PC-9 (cell line): ENCODE results near the gene TMEM39B. TPM values are rescaled to one million over a fixed set of nuclear protein-coding genes. Genes with fewer than 3 reads are reported as not detected.

Experiments used
- BruUV-seq: library from RNA; stranded (reverse); fragments of 400-500 nt; replicated peaks from 2 replicates; lab custom pipeline; 2021; lab: Mats Ljungman, UMichigan
- CTCF ChIA-PET: fragments of 300-600 bp; sonication (Branson Sonifier 250); formaldehyde crosslinking; loops from one replicate; lab custom pipeline; 2022; ENCODE audit warnings: antibody characterized with exemption; lab: Charles Lee
- POLR2A ChIA-PET: fragments of 300-600 bp; sonication (Branson Sonifier 250); formaldehyde crosslinking; loops from one replicate; lab custom pipeline; 2022; ENCODE audit warnings: antibody characterized with exemption; ENCODE audit not compliant: unreplicated experiment; lab: Charles Lee
- DNase-seq, 2 experiments: peaks; one replicate each; pipeline versions ENCODE4 v3.0.0 to v3.0.0-alpha.2; 2015 to 2022; ENCODE audit warnings: mixed read lengths in 1 of 2
- H2AFZ ChIP-seq: fragments of 200-600 bp; sonication (generic); 2 replicates; pipeline ENCODE4 v1.8.1; 2017; ENCODE audit warnings: antibody characterized with exemption
- H3F3A ChIP-seq: fragments of 200-600 bp; sonication (generic); 2 replicates; pipeline ENCODE4 v1.8.1; 2017; ENCODE audit warnings: antibody characterized with exemption, mild to moderate bottlenecking, low read depth; ENCODE audit not compliant: insufficient read depth
- H3K27ac ChIP-seq: fragments of 200-600 bp; sonication (generic); 2 replicates; pipeline ENCODE4 v1.6.1; 2016; ENCODE audit warnings: mixed run types
- H3K27me3 ChIP-seq: fragments of 200-600 bp; sonication (generic); 2 replicates; pipeline ENCODE4 v1.6.1; 2016; ENCODE audit warnings: low read depth, mixed run types; ENCODE audit not compliant: insufficient read depth
- H3K36me3 ChIP-seq: fragments of 200-600 bp; sonication (generic); 2 replicates; pipeline ENCODE4 v1.6.1; 2016; ENCODE audit warnings: low read depth, mixed run types
- H3K4me1 ChIP-seq: fragments of 200-600 bp; sonication (generic); replicated peaks from 2 replicates; pipeline ENCODE4 v1.6.1; 2016; ENCODE audit warnings: mixed run types; ENCODE audit not compliant: insufficient read depth
- H3K4me2 ChIP-seq: fragments of 200-600 bp; sonication (generic); 2 replicates; pipeline ENCODE4 v1.6.1; 2017; ENCODE audit warnings: mixed run types
- H3K4me3 ChIP-seq: fragments of 200-600 bp; sonication (generic); 2 replicates; pipeline ENCODE4 v1.6.1; 2016; ENCODE audit warnings: mixed run types
- H3K79me2 ChIP-seq: fragments of 200-600 bp; sonication (generic); 2 replicates; pipeline ENCODE4 v1.6.1; 2017; ENCODE audit warnings: low read depth, mixed run types
- H3K9me2 ChIP-seq: fragments of 200-600 bp; sonication (generic); 2 replicates; pipeline ENCODE4 v1.8.1; 2017; ENCODE audit warnings: mild to moderate bottlenecking; ENCODE audit not compliant: insufficient read depth
- H3K9me3 ChIP-seq: fragments of 200-600 bp; sonication (generic); 2 replicates; pipeline ENCODE4 v1.8.1; 2016; ENCODE audit warnings: low read depth; ENCODE audit not compliant: insufficient read depth
- H4K20me1 ChIP-seq: fragments of 200-600 bp; sonication (generic); 2 replicates; pipeline ENCODE4 v1.8.1; 2017; ENCODE audit not compliant: insufficient read depth
- CTCF ChIP-seq: fragments of 200-600 bp; sonication (generic); conservative IDR thresholded peaks from 2 replicates; pipeline ENCODE4 v1.6.1; 2017; ENCODE audit warnings: mixed run types, antibody characterized with exemption, mild to moderate bottlenecking, moderate library complexity
- EZH2 ChIP-seq: fragments of 200-600 bp; sonication (generic); IDR thresholded peaks from 2 replicates; pipeline ENCODE4 v1.8.0; 2017; ENCODE audit warnings: antibody characterized with exemption, low read depth
- intact Hi-C: fragments of 100-400 bp; cut with micrococcal nuclease; formaldehyde crosslinking; loops from one replicate; pipeline ENCODE4 v1.10.0; 2022; ENCODE audit not compliant: unreplicated experiment
- total RNA-seq: library from RNA; stranded (reverse); gene quantifications from 2 replicates; pipeline ENCODE4 v1.2.3, GENCODE V29; 2021

Gene TMEM39B
- total RNA-seq, 1 experiment from 2014 or later: 27.2 TPM

GRCh38 chr1:32044234-32044633 lies 28.5 kb upstream of the TMEM39B start:
- Histone ChIP-seq H3K9me3 (no peaks in the 10 kb centered on the region), H2AFZ (no peak overlapping the region), H3K4me3 (no peak overlapping the region), H3K27ac (no peak overlapping the region), H3K4me2 (no peak overlapping the region), H3K79me2 (no peaks in the 10 kb centered on the region), H3K27me3 (no peaks in the 10 kb centered on the region), H3K36me3 (peaks cover 56% of the 10 kb centered on the region), H3K4me1 (no peaks in the 10 kb centered on the region), H3K9me2 (no peaks in the 10 kb centered on the region), H4K20me1 (peaks cover 14% of the 10 kb centered on the region), H3F3A (peaks cover 14% of the 10 kb centered on the region)
- TF ChIP-seq CTCF (no peak), EZH2 (no peak)
- ChIA-PET CTCF (no interaction called here), POLR2A (interaction anchor here (0.6 kb wide), 1 partner anchor 298 kb away, joined by 3 read pairs; no protein-coding TSS in a partner anchor)
- BruUV-seq: no TSS peak
- DNase-seq: no peak
- intact Hi-C loops: no loop called here

GRCh38 chr1:32045772-32046171 lies 27.0 kb upstream of the TMEM39B start:
- Histone ChIP-seq H3K4me3 (no peak overlapping the region), H3K36me3 (peaks cover 56% of the 10 kb centered on the region), H3K4me2 (no peak overlapping the region), H3K27me3 (no peaks in the 10 kb centered on the region), H3F3A (peaks cover 14% of the 10 kb centered on the region), H3K27ac (no peak overlapping the region), H3K4me1 (no peaks in the 10 kb centered on the region), H4K20me1 (peaks cover 7% of the 10 kb centered on the region; the same call in 1 of the 2 replicates), H3K79me2 (no peaks in the 10 kb centered on the region), H2AFZ (no peak overlapping the region), H3K9me3 (no peaks in the 10 kb centered on the region), H3K9me2 (no peaks in the 10 kb centered on the region)
- ChIA-PET POLR2A (no interaction called here), CTCF (no interaction called here)
- no peak for DNase-seq
- intact Hi-C loops: no loop called here
- BruUV-seq: no TSS peak
- no peak for TF ChIP-seq CTCF
- no peak for TF ChIP-seq EZH2

- H3K4me1 ChIP-seq: no peaks in the 10 kb centered on the region
- H2AFZ ChIP-seq: no peak overlapping the region
- TF ChIP-seq EZH2: no peak
- peaks cover 7% of the 10 kb centered on the region; the same call in 1 of the 2 replicates for H4K20me1 ChIP-seq
- no peak for DNase-seq
- H3K36me3 ChIP-seq: peaks cover 43% of the 10 kb centered on the region
- CTCF ChIA-PET: no interaction called here
- H3K79me2 ChIP-seq: no peaks in the 10 kb centered on the region
- peaks cover 14% of the 10 kb centered on the region for H3F3A ChIP-seq
- no peaks in the 10 kb centered on the region for H3K9me2 ChIP-seq
- no TSS peak for BruUV-seq
- H3K27me3 ChIP-seq: no peaks in the 10 kb centered on the region
- no peak overlapping the region for H3K4me2 ChIP-seq
- no peak overlapping the region for H3K27ac ChIP-seq
- POLR2A ChIA-PET: no interaction called here
- H3K9me3 ChIP-seq: no peaks in the 10 kb centered on the region
- no peak overlapping the region for H3K4me3 ChIP-seq
- intact Hi-C loops: no loop called here
Measured at GRCh38 chr1:32047701-32048100, 25.0 kb upstream of the TMEM39B start.

- Histone ChIP-seq H3K9me3 (no peaks in the 10 kb centered on the region), H4K20me1 (peaks cover 7% of the 10 kb centered on the region; the same call in 1 of the 2 replicates), H3K27me3 (no peaks in the 10 kb centered on the region), H2AFZ (no peak overlapping the region), H3K27ac (no peak overlapping the region), H3K4me1 (no peaks in the 10 kb centered on the region), H3K9me2 (no peaks in the 10 kb centered on the region), H3F3A (peaks cover 14% of the 10 kb centered on the region), H3K4me3 (no peak overlapping the region), H3K36me3 (peaks cover 39% of the 10 kb centered on the region), H3K4me2 (no peak overlapping the region), H3K79me2 (no peaks in the 10 kb centered on the region)
- POLR2A ChIA-PET: no interaction called here
- intact Hi-C loops: no loop called here
- no peak for TF ChIP-seq EZH2
- TF ChIP-seq CTCF: no peak
- BruUV-seq: no TSS peak
- CTCF ChIA-PET: no interaction called here
- no peak for DNase-seq
Measured at GRCh38 chr1:32048440-32048839, 24.3 kb upstream of the TMEM39B start.
